ENCODE results near the gene CBX6. TPM values are rescaled to one million over a fixed set of nuclear protein-coding genes. Genes with fewer than 3 reads are reported as not detected.

Gene CBX6
- total and polyA plus RNA-seq, 9 of the 15 experiments (the other 6 are each of a cell fraction or from before 2014, with no cell fraction given), result 0.75 to 31.6 (median 8.0) TPM

- TF ChIP-seq ZSCAN32 (CRISPR knock-in tag; IDR thresholded peaks at IDR 0.05) (no peak), ATF4 (CRISPR knock-in tag; IDR thresholded peaks at IDR 0.05) (no peak), EP300 (IDR thresholded peaks at IDR 0.05; ENCODE audit: low read length) (no peak), PRDM10 (IDR thresholded peaks at IDR 0.05; ENCODE audit: partially characterized antibody) (no peak), HNRNPL (IDR thresholded peaks at IDR 0.05; ENCODE audit: low read depth, low read length) (no peak), ID3 (CRISPR knock-in tag; IDR thresholded peaks at IDR 0.05) (no peak), ID3 (tag; IDR thresholded peaks at IDR 0.05) (peak; percentile 43; the same call in 1 of the 2 replicates), RBM39 (optimal IDR thresholded peaks at IDR 0.05; ENCODE audit: low read depth, low read length) (no peak), KDM5B (IDR thresholded peaks at IDR 0.05; ENCODE audit: insufficient replicate concordance, low read depth, low read length) (peak; percentile 22), BCL6 (CRISPR knock-in tag; IDR thresholded peaks at IDR 0.05) (no peak), KAT2B (IDR thresholded peaks at IDR 0.05; ENCODE audit: low read depth, low read length) (no peak), ZNF695 (CRISPR knock-in tag; IDR thresholded peaks at IDR 0.05) (no peak), ZNF318 (IDR thresholded peaks at IDR 0.05; ENCODE audit: borderline replicate concordance in 1 of 2, low read depth in 1 of 2) (no peak), FUS (optimal IDR thresholded peaks at IDR 0.05; ENCODE audit: low read depth, low read length) (peak; percentile 17), GATAD2A (IDR thresholded peaks at IDR 0.05) (no peak), KDM2B (CRISPR knock-in tag; IDR thresholded peaks at IDR 0.05) (no peak)
Measured at GRCh38 chr22:38843201-38843656, 28.8 kb downstream of the CBX6 start (continued).

All from K562 (cell line).